ENCODE results near the gene PIM1.

DNA sequence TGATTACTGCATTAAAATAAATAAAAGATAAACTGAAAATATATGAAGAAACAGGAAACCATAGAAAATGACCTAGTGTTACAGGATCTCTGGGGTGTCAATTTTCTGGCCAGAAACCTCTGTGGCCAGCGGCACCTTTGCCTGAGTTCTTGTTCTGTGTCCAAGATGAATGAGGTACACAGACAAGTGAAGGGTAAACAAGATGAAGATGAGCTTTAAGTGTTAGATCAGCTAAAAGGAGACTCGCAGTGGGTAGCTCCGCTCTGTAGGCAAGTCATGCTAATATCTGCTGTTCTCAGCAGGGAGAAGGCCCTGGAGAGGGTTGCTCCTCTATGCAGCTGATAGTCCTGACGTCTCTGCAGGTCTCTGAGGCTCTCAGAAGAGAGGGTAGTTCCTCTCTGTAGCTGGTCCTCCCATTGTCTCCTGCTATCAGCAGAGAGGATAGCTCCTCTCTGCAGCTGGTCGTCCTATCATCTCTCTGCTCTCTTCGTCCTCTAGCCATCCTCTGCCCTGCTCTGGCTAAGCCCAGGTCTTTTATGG, 51.7 kb downstream of the PIM1 start:
- TF ChIP-seq POLR2A (IDR thresholded peaks at IDR 0.05; ENCODE audit: low read depth, low read length) (no peak), POLR2AphosphoS5 (IDR thresholded peaks at IDR 0.05; ENCODE audit: low read depth, low read length) (no peak), PAX5 (IDR thresholded peaks at IDR 0.05; ENCODE audit: insufficient read depth, low read length, severe bottlenecking) (no peak), TAF1 (IDR thresholded peaks at IDR 0.05; ENCODE audit: low read depth, low read length) (no peak)
